Caco-2 (cell line): ENCODE measurements around the gene SLC9A3. TPM values are rescaled to one million over a fixed set of nuclear protein-coding genes. Genes with fewer than 3 reads are reported as not detected.

Source experiments
- BruUV-seq: library from RNA; stranded (reverse); fragments of 400-500 nt; replicated peaks from 2 replicates; lab custom pipeline; 2021; lab: Mats Ljungman, UMichigan
- CTCF ChIA-PET: fragments of 300-600 bp; sonication (Branson Sonifier 250); formaldehyde crosslinking; loops from one replicate; lab custom pipeline; 2022; ENCODE audit warnings: antibody characterized with exemption; lab: Charles Lee
- POLR2A ChIA-PET: fragments of 300-600 bp; sonication (Branson Sonifier 250); formaldehyde crosslinking; loops from one replicate; lab custom pipeline; 2022; ENCODE audit warnings: antibody characterized with exemption; lab: Charles Lee
- DNase-seq, 2 experiments: peaks; one replicate each; pipeline versions ENCODE4 v3.0.0 to v3.0.0-alpha.2; 2020 to 2022
- H3K27me3 ChIP-seq: replicated peaks from 2 replicates; pipeline ENCODE4 v1.6.0; 2011; ENCODE audit warnings: low read length; ENCODE audit not compliant: control insufficient read depth, insufficient read depth
- H3K36me3 ChIP-seq: 2 replicates; pipeline ENCODE4 v1.5.1; 2011; ENCODE audit warnings: low read length; ENCODE audit not compliant: control insufficient read depth, insufficient read depth
- H3K4me1 ChIP-seq: fragments of 250-450 bp; sonication (Bioruptor Pico); 2 replicates; pipeline ENCODE4 v1.5.1; 2020; ENCODE audit warnings: mild to moderate bottlenecking
- H3K4me3 ChIP-seq: 2 replicates; pipeline ENCODE4 v1.5.1; 2011; ENCODE audit warnings: low read depth, mild to moderate bottlenecking, control low read depth, low read length
- H3K9me3 ChIP-seq: fragments of 250-450 bp; sonication (Bioruptor Pico); 2 replicates; pipeline ENCODE4 v1.5.1; 2020; ENCODE audit warnings: mild to moderate bottlenecking, moderate library complexity
- H3K27ac Mint-ChIP-seq: one replicate; pipeline ENCODE4 v1.8.0; 2022; ENCODE audit warnings: mixed read lengths; ENCODE audit not compliant: unreplicated experiment
- H3K27me3 Mint-ChIP-seq: one replicate; pipeline ENCODE4 v1.8.0; 2022; ENCODE audit warnings: mixed read lengths; ENCODE audit not compliant: insufficient read depth, unreplicated experiment
- H3K36me3 Mint-ChIP-seq: one replicate; pipeline ENCODE4 v1.8.0; 2022; ENCODE audit warnings: mild to moderate bottlenecking, mixed read lengths; ENCODE audit not compliant: insufficient read depth, unreplicated experiment
- H3K4me1 Mint-ChIP-seq: one replicate; pipeline ENCODE4 v1.8.0; 2022; ENCODE audit warnings: low read depth, mixed read lengths; ENCODE audit not compliant: unreplicated experiment
- H3K4me3 Mint-ChIP-seq: one replicate; pipeline ENCODE4 v1.8.0; 2022; ENCODE audit warnings: mild to moderate bottlenecking, moderate library complexity, mixed read lengths; ENCODE audit not compliant: unreplicated experiment
- H3K9me3 Mint-ChIP-seq: one replicate; pipeline ENCODE4 v1.8.0; 2022; ENCODE audit warnings: mixed read lengths; ENCODE audit not compliant: unreplicated experiment
- intact Hi-C: fragments of 100-400 bp; cut with micrococcal nuclease; formaldehyde crosslinking; loops from one replicate; pipeline ENCODE4 v1.10.0; 2022; ENCODE audit not compliant: unreplicated experiment
- total RNA-seq: library from RNA; stranded (reverse); gene quantifications from 2 replicates; pipeline ENCODE4 v1.2.3, GENCODE V29; 2022
- TF ChIP-seq, protein P1 (sequence below), 2 experiments: fragments of 200-600 bp in 1 of 2; IDR thresholded peaks; 1 replicate in 1 of 2; 2 replicates in 1 of 2; pipeline versions ENCODE4 v1.5.1 to v1.8.0; 2011 to 2022; ENCODE audit warnings: antibody characterized with exemption in 1 of 2, control low read depth in 1 of 2, inconsistent platforms in 1 of 2, low read depth in 1 of 2, low read length in 1 of 2, mild to moderate bottlenecking in 1 of 2, moderate library complexity in 1 of 2; ENCODE audit not compliant: insufficient read depth in 1 of 2, severe bottlenecking in 1 of 2, unreplicated experiment in 1 of 2

Gene SLC9A3
- total RNA-seq, 1 experiment from 2014 or later: 3.4 TPM

- no TSS peak for BruUV-seq
- no peaks in the 10 kb centered on the region for H3K4me1 Mint-ChIP-seq
- TF ChIP-seq, protein P1, sequence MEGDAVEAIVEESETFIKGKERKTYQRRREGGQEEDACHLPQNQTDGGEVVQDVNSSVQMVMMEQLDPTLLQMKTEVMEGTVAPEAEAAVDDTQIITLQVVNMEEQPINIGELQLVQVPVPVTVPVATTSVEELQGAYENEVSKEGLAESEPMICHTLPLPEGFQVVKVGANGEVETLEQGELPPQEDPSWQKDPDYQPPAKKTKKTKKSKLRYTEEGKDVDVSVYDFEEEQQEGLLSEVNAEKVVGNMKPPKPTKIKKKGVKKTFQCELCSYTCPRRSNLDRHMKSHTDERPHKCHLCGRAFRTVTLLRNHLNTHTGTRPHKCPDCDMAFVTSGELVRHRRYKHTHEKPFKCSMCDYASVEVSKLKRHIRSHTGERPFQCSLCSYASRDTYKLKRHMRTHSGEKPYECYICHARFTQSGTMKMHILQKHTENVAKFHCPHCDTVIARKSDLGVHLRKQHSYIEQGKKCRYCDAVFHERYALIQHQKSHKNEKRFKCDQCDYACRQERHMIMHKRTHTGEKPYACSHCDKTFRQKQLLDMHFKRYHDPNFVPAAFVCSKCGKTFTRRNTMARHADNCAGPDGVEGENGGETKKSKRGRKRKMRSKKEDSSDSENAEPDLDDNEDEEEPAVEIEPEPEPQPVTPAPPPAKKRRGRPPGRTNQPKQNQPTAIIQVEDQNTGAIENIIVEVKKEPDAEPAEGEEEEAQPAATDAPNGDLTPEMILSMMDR (IDR thresholded peaks at IDR 0.05; ENCODE audit: insufficient read depth in 1 of 2, low read depth in 1 of 2, low read length in 1 of 2, severe bottlenecking in 1 of 2, unreplicated experiment in 1 of 2): no peak
- intact Hi-C loops: no loop called here
- no peaks in the 10 kb centered on the region for H3K27me3 Mint-ChIP-seq
- DNase-seq: no peak
- H3K36me3 Mint-ChIP-seq: peaks cover 39% of the 10 kb centered on the region
- no peaks in the 10 kb centered on the region for H3K27me3 ChIP-seq
- H3K27ac Mint-ChIP-seq: no peak overlapping the region
- peaks cover 3% of the 10 kb centered on the region; the same call in 1 of the 2 replicates for H3K36me3 ChIP-seq
- H3K9me3 Mint-ChIP-seq: no peaks in the 10 kb centered on the region
- H3K9me3 ChIP-seq: no peaks in the 10 kb centered on the region
- no peaks in the 10 kb centered on the region for H3K4me1 ChIP-seq
- POLR2A ChIA-PET: no interaction called here
- H3K4me3 Mint-ChIP-seq: no peak overlapping the region
- CTCF ChIA-PET: no interaction called here
- H3K4me3 ChIP-seq: no peak overlapping the region
Observed at GRCh38 chr5:466661-467310, 57.5 kb downstream of the SLC9A3 start.

DNA sequence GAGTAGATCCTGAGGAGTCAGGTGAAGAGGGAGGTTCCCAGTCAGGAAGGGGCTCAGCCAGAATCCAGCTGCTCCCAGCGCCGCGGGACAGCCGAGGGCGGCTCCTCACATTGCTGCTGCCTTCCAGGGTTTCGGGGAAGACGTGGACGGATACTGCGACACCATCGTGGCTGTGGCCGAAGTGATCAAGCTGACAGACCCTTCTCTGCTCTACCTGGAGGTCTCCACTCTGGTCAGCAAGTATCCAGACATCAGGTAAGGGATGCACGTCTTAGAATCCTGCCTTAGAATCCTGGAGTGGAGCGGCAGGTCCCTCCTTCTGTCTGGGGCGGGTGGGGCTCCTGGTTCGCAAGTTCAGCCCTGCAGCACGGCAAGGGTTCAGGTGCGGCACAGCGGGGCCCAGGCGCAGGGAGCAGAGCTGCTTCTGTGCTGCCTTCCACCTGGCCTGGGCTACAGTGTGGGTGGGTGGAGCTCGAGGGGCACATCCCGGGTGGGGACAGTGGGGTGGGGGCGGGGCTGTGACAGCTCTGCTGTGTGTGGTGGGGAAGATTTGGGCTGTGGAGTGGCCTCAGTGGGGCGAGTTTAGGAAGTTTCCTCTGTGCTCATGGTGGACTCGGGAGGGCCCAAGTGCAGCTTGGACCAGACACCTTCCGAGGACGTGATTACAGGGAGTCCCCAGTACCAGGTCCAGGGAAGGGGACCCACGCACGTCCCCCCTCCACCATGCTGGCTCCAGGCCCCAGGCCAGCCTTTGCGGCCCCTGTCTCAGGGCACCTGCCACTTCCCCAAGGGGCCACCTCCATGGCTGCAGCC lies 58.5 kb downstream of the SLC9A3 start:
- intact Hi-C loops: no loop called here
- ChIA-PET POLR2A (no interaction called here), CTCF (no interaction called here)
- Histone ChIP-seq H3K4me1 (no peaks in the 10 kb centered on the region), H3K27me3 (no peaks in the 10 kb centered on the region), H3K9me3 (no peaks in the 10 kb centered on the region), H3K4me3 (no peak overlapping the region), H3K36me3 (peaks cover 4% of the 10 kb centered on the region; the same call in 1 of the 2 replicates)
- H3K36me3 Mint-ChIP-seq: peaks cover 36% of the 10 kb centered on the region
- H3K9me3 Mint-ChIP-seq: no peaks in the 10 kb centered on the region
- BruUV-seq: no TSS peak
- H3K4me3 Mint-ChIP-seq: no peak overlapping the region
- H3K27me3 Mint-ChIP-seq: no peaks in the 10 kb centered on the region
- DNase-seq: no peak
- H3K4me1 Mint-ChIP-seq: no peaks in the 10 kb centered on the region
- TF ChIP-seq, protein P1 (IDR thresholded peaks at IDR 0.05; ENCODE audit: insufficient read depth in 1 of 2, low read depth in 1 of 2, low read length in 1 of 2, severe bottlenecking in 1 of 2, unreplicated experiment in 1 of 2): no peak
- no peak overlapping the region for H3K27ac Mint-ChIP-seq

DNA sequence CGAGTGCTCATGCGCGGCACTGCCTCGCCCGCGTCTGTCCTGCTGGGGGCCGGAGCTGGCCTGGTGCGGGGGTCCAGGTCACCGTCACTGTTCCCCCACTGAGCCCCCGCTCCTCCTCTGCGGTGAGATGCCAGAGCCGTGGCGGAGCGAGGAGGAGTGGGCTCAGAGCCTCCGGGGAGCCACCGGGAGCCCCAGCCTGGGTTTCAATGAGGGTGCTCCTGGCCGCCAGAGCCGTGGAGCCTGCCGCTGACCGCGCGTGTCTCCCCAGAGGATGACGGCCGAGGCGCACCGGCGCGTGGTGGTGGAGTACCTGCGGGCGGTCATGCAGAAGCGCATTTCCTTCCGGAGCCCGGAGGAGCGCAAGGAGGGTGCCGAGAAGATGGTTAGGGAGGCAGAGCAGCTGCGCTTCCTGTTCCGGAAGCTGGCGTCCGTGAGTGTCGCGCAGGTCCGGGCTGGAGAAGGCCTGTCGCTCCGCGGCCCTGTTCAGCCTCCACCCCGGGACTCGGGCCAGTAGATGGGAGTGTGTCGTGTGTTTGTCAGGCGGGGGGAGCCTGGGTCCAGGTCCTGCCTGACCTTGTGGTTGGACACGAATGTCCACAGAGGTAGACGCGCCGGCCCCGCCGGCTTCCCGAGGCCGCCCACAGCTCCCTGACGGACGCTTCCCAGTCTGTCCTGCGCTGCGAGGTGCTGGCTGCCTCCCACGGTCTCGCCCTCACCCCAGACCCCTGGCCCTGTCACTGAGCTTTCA lies 59.2 kb downstream of the SLC9A3 start:
- Histone ChIP-seq H3K36me3 (peaks cover 4% of the 10 kb centered on the region; the same call in 1 of the 2 replicates), H3K4me1 (no peaks in the 10 kb centered on the region), H3K27me3 (no peaks in the 10 kb centered on the region), H3K9me3 (no peaks in the 10 kb centered on the region), H3K4me3 (no peak overlapping the region)
- Mint-ChIP-seq H3K4me1 (no peaks in the 10 kb centered on the region), H3K27ac (no peak overlapping the region), H3K27me3 (no peaks in the 10 kb centered on the region), H3K9me3 (no peaks in the 10 kb centered on the region), H3K4me3 (no peak overlapping the region), H3K36me3 (peaks cover 39% of the 10 kb centered on the region)
- TF ChIP-seq, protein P1 (IDR thresholded peaks at IDR 0.05; ENCODE audit: insufficient read depth in 1 of 2, low read depth in 1 of 2, low read length in 1 of 2, severe bottlenecking in 1 of 2, unreplicated experiment in 1 of 2): no peak
- ChIA-PET POLR2A (no interaction called here), CTCF (no interaction called here)
- intact Hi-C loops: no loop called here
- no TSS peak for BruUV-seq
- no peak for DNase-seq
